GM21526 (cell line): ENCODE results near the gene EEF1G.
"Not testable (repeated sequence)": the region's sequence is repeated elsewhere in the genome, so short reads cannot be mapped to it uniquely, and the experiment has no call there.

ENCODE experiments used
- ATAC-seq: cut with Tn5 transposase; IDR thresholded peaks from one replicate; pipeline ENCODE4 v1.9.1; 2021; ENCODE audit warnings: moderate library complexity; ENCODE audit not compliant: unreplicated experiment, low FRiP score

Gene EEF1G

GRCh38 chr11:62556108-62556874, 17.4 kb downstream of the EEF1G start:
- ATAC-seq = no peak

- ATAC-seq = no peak
Measured at GRCh38 chr11:62555464-62556107, 18.1 kb downstream of the EEF1G start.

- no peak for ATAC-seq
Measured at GRCh38 chr11:62554387-62555167, 19.1 kb downstream of the EEF1G start.

- ATAC-seq = no peak
Measured at GRCh38 chr11:62553839-62554361, 19.8 kb downstream of the EEF1G start.

- ATAC-seq = no peak
Measured at GRCh38 chr11:62553080-62553838, 20.4 kb downstream of the EEF1G start.

GRCh38 chr11:62552485-62553079, 21.1 kb downstream of the EEF1G start:
- ATAC-seq = no peak

GRCh38 chr11:62550478-62550877, 23.2 kb downstream of the EEF1G start:
- ATAC-seq = not testable (repeated sequence)

GRCh38 chr11:62548545-62549335, 25.0 kb downstream of the EEF1G start:
- ATAC-seq = no peak

GRCh38 chr11:62547691-62548281, 25.9 kb downstream of the EEF1G start:
- no peak for ATAC-seq

GRCh38 chr11:62546929-62547625, 26.6 kb downstream of the EEF1G start:
- ATAC-seq = no peak

- no peak for ATAC-seq
Measured at GRCh38 chr11:62546244-62546928, 27.3 kb downstream of the EEF1G start, which contains the start of gene AHNAK. AHNAK (minus strand) TSS chr11:62546806; CDS start chr11:62536098, 10,708 bp downstream.

- ATAC-seq = no peak
Measured at GRCh38 chr11:62545437-62546243, 28.1 kb downstream of the EEF1G start.

- ATAC-seq = no peak
Measured at GRCh38 chr11:62544581-62545436, 28.9 kb downstream of the EEF1G start.

GRCh38 chr11:62543680-62544444, 29.8 kb downstream of the EEF1G start:
- no peak for ATAC-seq
